Tibial nerve (tissue), 4 donors: ENCODE data around the gene WASF3.

ENCODE experiments used
- CTCF ChIP-seq, 5 experiments: fragments of 200-600 bp in 3 of 5; fragments of 450-650 bp in 2 of 5; sonication (generic) in 3 of 5; IDR thresholded peaks; one replicate each; pipeline ENCODE4 v1.5.1; 2016 to 2019; ENCODE audit warnings: antibody characterized with exemption in 5 of 5, mild to moderate bottlenecking in 3 of 5, moderate library complexity in 2 of 5
- EP300 ChIP-seq, 2 donors: sonication (generic); formaldehyde crosslinking; IDR thresholded peaks; one replicate each; pipeline ENCODE4 v1.6.1; 2017; ENCODE audit warnings: antibody characterized with exemption in 2 of 2, mild to moderate bottlenecking in 1 of 2
- POLR2A ChIP-seq, 2 donors: fragments of 450-650 bp; IDR thresholded peaks; one replicate each; pipeline ENCODE4 v1.6.1; 2017; ENCODE audit warnings: antibody characterized with exemption in 2 of 2, mild to moderate bottlenecking in 2 of 2, moderate library complexity in 2 of 2

DNA sequence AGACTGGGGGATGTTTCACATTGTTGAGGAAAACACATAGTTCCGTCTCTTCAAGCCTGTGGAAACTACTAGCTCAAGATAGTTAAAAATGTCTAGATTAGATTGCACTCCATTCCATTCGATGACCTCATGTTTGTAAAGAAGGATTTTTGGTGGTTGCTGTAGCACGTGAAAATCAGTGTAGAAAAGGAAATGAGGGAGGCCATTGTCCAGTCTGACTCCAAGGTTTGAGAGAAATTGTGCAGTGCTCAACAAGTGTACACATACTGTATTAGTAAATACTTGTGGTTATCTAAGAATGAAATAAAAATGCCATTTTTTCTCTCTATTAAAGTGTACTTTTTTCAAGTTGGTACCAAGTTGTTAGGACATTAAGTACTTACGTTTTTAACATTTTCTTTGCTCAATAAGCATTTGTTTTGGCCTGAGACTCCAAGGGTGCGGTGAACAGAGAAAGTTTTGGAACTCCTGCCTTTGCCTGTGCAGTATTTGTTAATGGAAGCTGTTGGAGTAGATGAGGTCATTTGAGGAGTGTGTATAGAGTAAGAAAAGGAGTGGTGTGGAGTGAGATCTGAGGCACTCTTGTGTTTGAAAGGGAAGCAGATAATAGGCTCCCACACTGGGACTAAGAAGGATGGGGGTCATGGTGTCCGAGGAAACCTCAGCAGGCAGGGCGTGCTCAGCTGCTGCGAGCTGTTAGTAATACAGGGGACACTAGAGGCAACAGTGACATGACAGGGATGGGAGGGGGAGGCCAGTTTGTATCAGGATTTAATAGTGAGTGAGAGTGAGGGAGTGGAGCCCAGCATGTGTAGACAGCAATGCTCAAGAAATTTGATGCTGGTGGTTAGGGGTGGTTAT is 4.4 kb downstream of the WASF3 start:
- TF ChIP-seq CTCF (IDR thresholded peaks at IDR 0.05) (no peak), EP300 (IDR thresholded peaks at IDR 0.05) (peak in 1 of 2 donors; percentile 61), POLR2A (IDR thresholded peaks at IDR 0.05) (no peak)
